Fibroblast of villous mesenchyme (primary cell): ENCODE data around the gene ATP5PD. TPM values are rescaled to one million over a fixed set of nuclear protein-coding genes. Genes with fewer than 3 reads are reported as not detected.
"Not testable (repeated sequence)": the region's sequence is repeated elsewhere in the genome, so short reads cannot be mapped to it uniquely, and the experiment has no call there.

Experiments used
- DNase-seq: peaks from one replicate; pipeline ENCODE4 v3.0.0-alpha.2; 2010; ENCODE audit warnings: low read depth
- H3K4me3 ChIP-seq: 2 replicates; pipeline ENCODE4 v1.5.1; 2011; ENCODE audit warnings: low read depth, mild to moderate bottlenecking, low read length
- total RNA-seq: library from RNA; depleted of rRNA; stranded (reverse); fragments of >200 nt; gene quantifications from 2 replicates; pipeline ENCODE4 v1.2.3, GENCODE V29; 2012
- TF ChIP-seq, protein P1 (sequence below): IDR thresholded peaks from 2 replicates; pipeline ENCODE4 v1.5.1; 2012; ENCODE audit warnings: low read depth, mild to moderate bottlenecking, low read length; ENCODE audit not compliant: insufficient read depth

The ATP5PD gene
- total RNA-seq, 1 donor, result 275 TPM

DNA sequence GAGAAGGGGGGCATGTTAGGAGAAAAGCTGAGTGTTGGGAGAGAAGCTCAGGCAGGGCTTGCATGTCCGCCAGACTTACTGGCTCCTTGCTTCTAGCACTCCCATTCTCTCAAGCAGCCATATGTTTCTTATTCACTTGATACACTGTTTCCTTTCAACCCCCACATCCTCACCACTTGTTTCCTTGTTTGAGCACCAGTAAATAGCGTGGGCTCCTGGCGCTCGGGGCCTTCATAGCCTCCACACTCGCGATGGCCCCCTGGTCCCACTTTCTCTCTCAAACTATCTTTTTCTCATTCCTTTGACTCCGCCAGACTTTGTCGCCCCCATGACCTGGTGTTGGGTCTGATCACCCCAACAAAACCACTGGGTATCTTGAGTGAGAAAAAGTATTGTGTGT lies 16.6 kb downstream of the ATP5PD start:
- no peak overlapping the region for H3K4me3 ChIP-seq
- TF ChIP-seq, protein P1, sequence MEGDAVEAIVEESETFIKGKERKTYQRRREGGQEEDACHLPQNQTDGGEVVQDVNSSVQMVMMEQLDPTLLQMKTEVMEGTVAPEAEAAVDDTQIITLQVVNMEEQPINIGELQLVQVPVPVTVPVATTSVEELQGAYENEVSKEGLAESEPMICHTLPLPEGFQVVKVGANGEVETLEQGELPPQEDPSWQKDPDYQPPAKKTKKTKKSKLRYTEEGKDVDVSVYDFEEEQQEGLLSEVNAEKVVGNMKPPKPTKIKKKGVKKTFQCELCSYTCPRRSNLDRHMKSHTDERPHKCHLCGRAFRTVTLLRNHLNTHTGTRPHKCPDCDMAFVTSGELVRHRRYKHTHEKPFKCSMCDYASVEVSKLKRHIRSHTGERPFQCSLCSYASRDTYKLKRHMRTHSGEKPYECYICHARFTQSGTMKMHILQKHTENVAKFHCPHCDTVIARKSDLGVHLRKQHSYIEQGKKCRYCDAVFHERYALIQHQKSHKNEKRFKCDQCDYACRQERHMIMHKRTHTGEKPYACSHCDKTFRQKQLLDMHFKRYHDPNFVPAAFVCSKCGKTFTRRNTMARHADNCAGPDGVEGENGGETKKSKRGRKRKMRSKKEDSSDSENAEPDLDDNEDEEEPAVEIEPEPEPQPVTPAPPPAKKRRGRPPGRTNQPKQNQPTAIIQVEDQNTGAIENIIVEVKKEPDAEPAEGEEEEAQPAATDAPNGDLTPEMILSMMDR, result no peak
- DNase-seq, result no peak

DNA sequence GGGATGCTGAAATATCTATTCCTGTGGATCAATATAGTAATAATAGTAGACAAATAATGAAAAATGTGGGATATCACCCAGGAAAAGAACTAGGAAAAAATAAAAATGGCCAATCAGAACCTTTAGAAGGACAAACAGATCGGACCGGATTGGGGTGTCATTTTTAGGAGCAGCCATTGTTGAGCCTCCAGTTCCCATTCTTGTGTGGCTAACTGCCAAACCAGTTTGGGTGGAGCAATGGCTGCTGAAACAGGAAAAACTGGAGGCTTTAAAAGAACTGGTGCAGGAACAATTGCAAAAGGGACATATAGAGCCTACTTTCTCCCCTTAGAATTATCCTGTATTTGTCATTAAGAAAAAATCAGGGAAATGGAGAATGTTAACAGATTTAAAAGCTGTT lies 20.1 kb downstream of the ATP5PD start:
- not testable (repeated sequence) for DNase-seq, H3K4me3 ChIP-seq

DNA sequence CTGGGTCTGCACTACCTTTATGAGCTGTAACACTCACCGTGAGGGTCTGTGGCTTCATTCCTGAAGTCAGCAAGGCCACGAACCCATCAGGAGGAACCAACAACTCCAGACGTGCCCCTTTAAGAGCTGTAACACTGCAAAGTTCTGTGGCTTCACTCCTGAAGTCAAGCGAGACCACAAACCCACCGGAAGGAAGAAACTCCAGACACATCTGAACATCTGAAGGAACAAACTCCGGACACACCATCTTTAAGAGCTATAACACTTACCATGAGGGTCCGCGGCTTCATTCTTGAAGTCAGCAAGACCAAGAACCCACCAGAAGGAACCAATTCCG lies 21.4 kb downstream of the ATP5PD start:
- DNase-seq, H3K4me3 ChIP-seq: not testable (repeated sequence)

DNA sequence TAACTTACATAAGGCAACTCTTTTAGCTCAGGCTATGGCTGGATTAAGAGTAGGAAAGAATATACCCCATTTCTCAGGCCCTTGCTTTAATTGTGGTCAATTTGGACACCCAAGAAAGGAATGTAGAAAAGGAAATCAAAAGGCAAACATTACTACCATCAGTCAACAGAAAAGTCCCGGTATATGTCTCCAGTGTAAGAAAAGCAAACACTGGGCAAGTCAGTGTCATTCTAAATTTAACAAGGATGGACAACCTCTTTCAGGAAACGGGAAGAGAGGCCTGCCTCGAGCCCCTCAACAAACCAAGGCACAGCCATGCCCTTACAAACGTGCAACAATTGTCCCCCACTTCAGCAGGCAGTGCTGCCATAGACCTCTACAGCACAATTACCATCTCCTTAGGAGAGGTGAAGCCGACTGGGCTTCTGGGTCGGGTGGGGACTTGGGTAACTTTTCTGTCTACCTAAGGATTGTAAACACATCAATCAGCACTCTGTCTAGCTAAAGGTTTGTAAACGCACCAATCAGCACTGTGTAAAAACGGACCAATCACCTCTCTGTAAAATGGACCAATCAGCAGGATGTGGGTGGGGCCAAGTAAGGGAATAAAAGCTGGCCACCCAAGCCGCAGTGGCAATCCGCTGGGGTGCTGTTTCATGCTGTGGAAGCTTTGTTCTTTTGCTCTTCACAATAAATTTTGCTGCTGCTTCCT lies 21.9 kb downstream of the ATP5PD start:
- no peak for DNase-seq
- TF ChIP-seq, protein P1, result no peak
- H3K4me3 ChIP-seq, result no peak overlapping the region

DNA sequence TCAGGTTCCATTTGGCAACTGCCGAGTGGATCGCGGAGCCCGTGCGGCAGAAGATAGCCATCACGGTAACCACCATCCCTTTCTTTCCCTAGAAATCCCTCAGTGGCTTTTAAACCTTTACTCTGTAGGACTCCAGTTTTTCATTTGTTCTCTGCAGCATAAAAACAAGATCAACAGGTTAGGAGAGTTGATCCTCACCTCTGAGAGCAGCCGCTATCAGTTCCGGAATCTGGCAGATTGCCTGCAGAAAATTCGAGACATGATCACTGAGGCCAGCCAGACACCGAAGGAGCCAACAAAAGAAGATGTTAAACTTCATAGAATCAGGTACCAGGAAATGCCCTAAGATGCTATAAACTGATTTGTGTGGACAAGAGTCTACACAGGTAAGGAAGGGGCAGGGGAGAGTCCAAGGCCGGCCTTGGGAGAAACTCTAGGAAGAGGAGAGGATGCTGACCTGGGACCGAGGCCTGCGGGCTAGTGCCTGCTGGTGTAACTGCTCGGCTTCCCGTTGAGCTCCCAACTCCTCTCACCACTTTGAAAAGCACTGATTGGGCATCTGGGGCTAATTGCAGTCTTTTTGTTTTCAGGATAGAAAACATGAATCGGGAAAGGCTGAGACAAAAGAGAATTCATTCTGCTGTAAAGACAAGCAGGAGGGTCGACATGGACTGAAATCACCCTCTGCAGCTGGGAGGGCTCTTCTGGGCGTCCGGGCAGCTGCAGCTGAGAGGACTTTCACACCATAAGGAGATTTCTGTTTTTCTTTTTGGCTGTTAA lies 26.2 kb downstream of the ATP5PD start:
- TF ChIP-seq, protein P1, result no peak
- no peak for DNase-seq

DNA sequence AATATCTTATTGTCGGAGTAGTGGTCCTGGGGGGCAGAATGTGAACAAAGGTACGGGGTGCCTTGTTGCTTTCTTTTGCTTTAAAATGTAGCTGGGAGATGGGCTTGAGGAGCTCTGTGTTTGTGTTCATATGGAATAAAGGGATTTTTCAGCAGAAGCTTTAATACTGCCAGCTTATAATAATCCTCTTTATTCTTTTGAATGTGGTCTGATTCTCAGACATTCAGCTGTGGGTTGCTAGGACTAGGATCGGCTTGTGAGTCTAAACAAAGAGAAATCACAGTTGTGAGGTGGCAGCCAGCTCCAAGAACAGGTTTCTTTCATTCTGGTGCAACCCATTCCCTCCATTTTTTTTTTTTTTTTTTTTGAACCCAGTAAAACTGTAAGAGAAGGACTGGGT lies 27.1 kb downstream of the ATP5PD start:
- TF ChIP-seq, protein P1, result no peak
- no peak for DNase-seq
- H3K4me3 ChIP-seq, result no peak overlapping the region

More for the DNA sequence above, 26.2 kb downstream of the ATP5PD start:
- no peak overlapping the region for H3K4me3 ChIP-seq

DNA sequence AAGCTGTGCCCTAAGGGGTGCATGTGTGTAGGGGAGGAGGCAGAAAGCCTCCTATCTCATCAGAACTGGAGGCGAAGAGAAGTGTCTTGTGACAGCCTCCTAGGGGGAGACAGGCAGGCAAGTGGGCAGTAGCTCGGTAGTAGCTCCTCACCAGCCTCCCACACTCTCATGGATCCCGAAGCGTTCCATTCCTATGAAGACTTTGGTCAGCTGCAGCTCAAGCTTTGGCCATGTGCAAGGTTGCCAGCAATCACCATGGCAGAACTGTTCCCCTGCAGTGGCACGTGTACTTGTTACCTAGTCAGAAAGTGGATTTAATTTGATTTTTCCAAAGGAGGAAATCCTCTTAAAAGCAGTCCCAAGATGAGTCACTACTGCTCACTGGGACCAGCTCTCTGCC lies 27.6 kb downstream of the ATP5PD start:
- TF ChIP-seq, protein P1, result no peak
- no peak for DNase-seq
- no peak overlapping the region for H3K4me3 ChIP-seq
